ENCODE data around the gene NCAPH2.

The NCAPH2 gene

GRCh38 chr22:50474710-50475651 is 33.0 kb upstream of the NCAPH2 start, which contains the start of gene SBF1:
Gene SBF1 (minus strand): TSS chr22:50475035. CDS start chr22:50474840, 195 bp downstream.
- no peak for FAIRE-seq

DNA sequence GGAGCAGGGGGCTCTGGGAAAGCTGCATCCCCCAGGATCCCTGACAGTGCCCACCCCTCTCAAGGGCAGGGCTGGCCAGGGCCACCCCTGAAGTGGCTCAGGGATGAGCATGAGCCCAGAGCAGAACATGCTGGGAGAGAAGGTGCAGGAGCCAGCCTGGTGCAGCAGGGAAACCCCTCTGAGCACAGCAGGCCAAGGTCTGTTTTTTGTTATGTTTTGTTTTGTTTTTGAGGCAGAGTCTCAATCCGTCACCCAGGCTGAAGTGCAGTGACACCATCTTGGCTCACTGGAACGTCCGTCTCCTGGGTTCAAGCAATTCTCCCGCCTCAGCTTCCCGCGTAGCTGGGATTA is 32.4 kb upstream of the NCAPH2 start:
- no peak for FAIRE-seq

- FAIRE-seq = no peak
These were observed 31.2 kb upstream of the NCAPH2 start for GRCh38 chr22:50476868-50477267.

DNA sequence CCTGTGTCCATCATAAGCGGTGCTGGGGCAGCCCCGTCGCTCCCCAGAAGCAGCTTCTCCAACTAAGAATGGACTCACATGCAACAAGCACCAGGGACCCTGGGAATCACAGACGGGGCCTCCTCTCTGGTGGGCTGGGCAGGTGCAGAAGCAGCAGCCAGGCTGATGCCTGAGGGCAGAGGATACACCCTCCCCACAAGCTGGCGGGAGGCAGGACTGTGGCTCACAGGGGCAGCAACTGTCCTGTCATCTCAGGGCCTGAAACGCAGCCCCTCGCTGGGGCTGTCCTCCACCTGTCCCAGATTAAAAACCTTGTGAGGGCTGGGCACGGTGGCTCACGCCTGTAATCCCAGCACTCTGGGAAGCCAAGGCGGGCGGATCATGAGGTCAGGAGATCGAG is 30.1 kb upstream of the NCAPH2 start:
- no peak for FAIRE-seq

GRCh38 chr22:50479721-50480120 is 28.3 kb upstream of the NCAPH2 start:
- no peak for FAIRE-seq

DNA sequence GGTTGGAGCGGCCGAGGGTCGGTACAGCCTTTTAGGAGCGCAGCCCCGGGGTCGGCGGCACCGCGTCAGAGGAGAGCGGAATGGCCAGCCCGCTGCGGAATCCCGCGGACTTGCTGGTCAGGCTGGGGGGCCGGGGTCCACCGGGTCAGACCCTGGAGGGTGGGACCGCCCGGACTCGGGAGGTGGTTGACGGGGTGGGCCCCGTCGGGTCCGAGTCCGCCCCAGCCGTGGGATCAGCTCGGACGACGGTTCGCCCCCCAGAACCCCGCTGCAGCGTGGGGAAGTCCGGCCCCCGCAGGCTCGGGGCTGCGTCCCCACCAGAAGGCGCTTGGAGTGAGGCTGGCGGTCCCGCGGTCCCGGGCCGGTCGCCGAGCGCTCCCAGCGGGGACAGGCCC is 27.0 kb upstream of the NCAPH2 start:
- FAIRE-seq = no peak

DNA sequence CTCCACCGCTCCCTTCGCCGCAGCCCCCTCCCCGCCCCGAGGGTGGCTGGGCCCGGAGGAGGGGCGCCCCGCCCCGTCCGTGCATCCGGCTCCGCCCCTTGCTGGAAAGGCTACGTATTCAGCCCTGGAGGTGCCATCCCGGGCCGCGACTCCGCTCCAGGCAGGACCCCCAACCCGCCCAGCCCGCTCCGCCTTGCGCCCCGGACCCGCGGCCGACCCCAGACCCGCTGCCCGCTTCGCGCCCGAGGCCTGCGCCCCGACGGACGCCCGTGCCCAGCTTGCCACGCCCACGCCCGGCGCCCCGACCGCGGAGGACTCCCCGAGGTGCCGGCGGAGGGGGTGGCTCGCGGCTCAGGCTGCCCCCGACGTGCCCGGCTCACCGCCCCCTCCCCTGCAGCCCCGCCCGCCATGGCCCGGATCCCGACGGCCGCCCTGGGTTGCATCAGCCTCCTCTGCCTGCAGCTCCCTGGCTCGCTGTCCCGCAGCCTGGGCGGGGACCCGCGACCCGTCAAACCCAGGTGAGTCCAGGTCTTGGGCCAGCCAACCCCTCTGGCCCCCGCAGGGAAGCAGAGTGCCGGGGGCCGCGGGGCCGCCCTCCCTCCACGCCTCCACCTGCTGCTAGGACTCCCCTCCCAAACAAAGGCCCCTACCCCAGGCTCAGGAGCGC is 26.5 kb upstream of the NCAPH2 start, which contains the start of gene ADM2:
ADM2 (plus strand) TSS at position 104 of the 667 bp plus-strand sequence; CDS start at position 409, 305 bp downstream.
- FAIRE-seq = no peak

- FAIRE-seq = no peak
These were observed 25.6 kb upstream of the NCAPH2 start for GRCh38 chr22:50482107-50483074.

- no peak for FAIRE-seq
These were observed 24.9 kb upstream of the NCAPH2 start for GRCh38 chr22:50483106-50483505.

DNA sequence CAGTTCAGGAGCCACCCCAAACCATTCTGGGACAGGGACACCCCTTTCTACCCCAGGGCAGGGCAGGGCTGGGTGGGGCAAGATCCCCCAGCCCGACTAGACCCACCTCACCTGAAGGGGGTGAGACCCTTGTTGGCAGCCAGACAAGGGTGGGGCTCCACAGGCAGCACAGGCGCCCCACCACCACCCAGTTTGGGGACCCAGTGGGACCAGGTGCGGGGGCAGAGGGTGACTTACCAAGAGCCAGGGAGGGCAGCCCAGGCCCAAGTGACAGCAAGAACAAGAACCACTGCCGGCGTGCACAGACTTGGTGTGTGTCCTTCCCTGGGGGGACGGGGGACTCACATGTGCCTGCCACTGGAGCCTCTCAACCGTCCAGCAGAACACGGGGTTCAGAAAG is 24.5 kb upstream of the NCAPH2 start:
- no peak for FAIRE-seq

GRCh38 chr22:50483977-50484853 is 23.8 kb upstream of the NCAPH2 start:
- FAIRE-seq = no peak

DNA sequence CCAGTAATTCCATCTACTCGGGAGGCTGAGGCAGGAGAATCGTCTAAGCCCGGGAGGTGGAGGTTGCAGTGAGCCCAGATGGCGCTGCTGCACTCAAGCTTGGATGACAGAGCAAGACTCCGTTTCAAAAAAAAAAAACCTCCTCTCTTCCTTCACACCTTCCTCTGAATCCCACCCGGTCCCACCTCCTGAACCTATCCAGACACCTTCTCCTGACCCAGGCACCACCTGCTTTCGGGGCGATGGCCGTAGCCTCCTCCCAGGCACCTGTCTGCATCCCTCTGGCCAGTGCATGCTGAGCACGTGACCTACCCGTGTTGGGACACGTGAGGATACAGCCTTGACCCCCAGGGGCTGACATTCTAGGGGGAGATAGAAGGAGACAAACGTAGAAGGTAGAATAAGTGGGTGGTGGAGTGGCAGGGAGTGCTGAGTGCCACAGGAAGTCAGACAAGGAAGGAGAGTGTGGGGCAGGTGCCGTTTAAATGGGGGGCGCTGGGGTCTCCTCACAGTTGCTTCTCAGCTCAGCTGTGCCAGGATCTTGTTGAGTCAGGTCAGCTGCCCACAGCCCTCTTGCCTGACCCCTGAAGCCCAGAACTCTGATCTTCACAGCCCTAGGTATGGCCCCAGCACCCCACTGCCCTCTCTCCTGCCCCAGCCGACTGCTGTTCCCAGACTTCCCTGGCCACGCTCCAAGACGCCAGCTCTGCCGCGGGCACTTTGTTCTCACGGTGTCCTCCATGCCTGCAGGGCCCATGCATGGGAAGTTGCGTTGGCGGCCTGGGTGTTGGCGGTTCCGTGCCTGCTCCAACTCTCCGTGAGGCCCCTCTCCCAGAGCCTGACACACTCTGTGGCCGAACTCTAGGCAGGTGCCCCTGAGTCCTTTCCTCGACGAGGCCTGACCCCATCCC is 22.5 kb upstream of the NCAPH2 start:
- no peak for FAIRE-seq

DNA sequence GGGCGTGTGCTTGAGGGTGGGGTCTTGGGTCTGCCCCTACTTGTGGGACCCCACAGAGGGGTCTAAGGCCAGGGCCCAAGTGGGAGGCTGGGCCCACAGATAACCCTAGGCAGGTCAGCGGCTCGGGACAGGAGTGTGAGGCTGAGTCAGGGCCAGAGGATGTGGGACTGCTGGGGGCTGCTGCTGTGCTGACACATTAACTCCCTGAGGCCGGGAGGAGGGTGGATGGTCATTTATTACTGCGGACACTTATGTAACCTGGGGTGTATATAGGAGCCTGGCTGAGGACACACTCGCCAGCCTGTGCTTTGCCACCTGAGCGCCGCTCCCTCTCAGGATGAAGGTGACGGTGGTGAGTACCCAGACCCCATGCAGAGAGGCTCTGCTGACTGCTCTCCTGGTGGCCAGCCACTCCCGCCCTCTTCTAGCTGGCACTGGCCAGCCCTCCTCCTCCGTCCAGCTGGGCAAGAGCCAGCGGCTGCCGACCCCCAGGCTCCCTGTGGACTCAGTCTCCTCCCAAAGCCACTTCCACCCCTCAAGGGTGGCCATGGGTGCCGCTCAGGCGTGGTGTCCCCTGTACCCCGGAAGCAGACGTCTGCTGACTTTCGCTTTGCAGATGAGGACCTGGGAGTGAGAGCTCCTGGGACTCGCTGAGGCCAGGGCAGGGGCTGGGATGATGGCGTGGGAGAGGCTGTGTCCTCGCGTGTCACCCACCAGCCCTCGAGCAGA is 21.3 kb upstream of the NCAPH2 start, which contains the start of gene MIOX:
MIOX (plus strand) TSS at position 299 of the 729 bp plus-strand sequence; CDS start at position 338, 39 bp downstream.
- FAIRE-seq = no peak

DNA sequence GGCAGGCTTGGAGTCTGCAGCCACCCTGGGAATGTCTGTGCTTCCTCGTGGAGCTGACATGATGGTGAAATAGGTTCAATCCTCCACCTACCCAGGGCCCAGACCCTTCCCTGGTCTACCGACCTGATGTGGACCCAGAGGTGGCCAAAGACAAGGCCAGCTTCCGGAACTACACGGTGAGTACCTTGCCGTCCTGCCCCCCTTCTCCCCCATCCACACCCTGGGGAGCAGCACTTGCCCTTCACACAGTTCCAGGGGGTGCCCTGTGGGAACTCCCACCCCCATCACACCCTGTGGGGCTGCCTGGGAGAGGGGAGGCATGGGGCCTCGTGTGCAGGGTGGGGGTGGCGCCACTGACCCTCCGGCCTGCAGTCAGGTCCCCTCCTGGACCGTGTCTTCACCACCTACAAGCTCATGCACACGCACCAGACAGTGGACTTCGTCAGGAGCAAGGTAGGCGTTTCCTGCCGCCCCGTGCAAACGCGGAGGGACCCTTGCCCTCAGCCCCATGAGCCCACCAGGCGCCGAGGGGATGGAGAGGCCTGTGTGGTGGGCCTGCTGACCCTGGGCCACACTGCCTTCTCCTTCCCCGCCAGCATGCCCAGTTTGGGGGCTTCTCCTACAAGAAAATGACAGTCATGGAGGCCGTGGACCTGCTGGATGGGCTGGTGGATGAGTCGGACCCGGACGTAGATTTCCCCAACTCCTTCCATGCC is 20.6 kb upstream of the NCAPH2 start:
- no peak for FAIRE-seq

GRCh38 chr22:50488006-50488677 is 19.9 kb upstream of the NCAPH2 start:
- FAIRE-seq = no peak

DNA sequence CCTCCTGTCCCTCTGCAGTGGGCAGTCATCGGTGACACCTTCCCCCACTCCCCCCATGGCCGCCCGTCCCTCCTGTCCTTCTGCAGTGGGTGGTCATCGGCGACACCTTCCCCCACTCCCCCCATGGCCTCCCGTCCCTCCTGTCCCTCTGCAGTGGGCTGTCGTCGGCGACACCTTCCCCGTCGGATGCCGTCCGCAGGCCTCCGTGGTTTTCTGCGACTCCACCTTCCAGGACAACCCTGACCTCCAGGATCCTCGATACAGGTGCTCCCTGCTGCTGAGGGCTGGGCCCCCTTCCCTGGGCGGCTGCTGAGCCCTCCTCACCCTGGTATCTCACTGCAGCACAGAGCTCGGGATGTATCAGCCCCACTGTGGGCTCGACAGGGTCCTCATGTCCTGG is 19.1 kb upstream of the NCAPH2 start:
- FAIRE-seq = no peak

GRCh38 chr22:50489363-50490243 is 18.4 kb upstream of the NCAPH2 start:
- FAIRE-seq = no peak

Measured in islet of Langerhans (tissue), 1 donor.